Measurements from ENCODE around the gene RIOK3. TPM values are rescaled to one million over a fixed set of nuclear protein-coding genes. Genes with fewer than 3 reads are reported as not detected.
"Not testable (repeated sequence)": the region's sequence is repeated elsewhere in the genome, so short reads cannot be mapped to it uniquely, and the experiment has no call there.

The RIOK3 gene
- total RNA-seq, 1 donor from 2014 or later, result 48.9 TPM

DNA sequence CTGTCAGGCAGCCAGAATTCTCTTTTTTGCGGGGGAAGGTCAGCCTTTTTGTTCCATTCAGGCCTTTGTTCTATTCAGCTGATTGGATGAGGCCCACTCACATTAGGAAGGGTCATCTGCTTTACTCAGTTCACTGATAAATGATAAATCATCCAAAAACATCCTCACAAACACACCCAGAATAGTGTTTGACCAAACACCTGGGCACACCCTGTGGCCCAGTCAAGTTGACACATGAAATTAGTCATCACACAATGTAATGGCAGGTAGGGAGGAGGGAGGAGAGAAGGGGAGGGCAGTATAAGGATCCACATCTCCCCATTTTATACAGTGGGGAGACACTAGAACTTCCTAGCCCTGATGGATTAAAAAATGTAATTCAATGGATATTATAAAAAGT lies 41.9 kb downstream of the RIOK3 start:
- no peak for DNase-seq (ENCODE audit: extremely low read depth, low read depth, low spot score)

DNA sequence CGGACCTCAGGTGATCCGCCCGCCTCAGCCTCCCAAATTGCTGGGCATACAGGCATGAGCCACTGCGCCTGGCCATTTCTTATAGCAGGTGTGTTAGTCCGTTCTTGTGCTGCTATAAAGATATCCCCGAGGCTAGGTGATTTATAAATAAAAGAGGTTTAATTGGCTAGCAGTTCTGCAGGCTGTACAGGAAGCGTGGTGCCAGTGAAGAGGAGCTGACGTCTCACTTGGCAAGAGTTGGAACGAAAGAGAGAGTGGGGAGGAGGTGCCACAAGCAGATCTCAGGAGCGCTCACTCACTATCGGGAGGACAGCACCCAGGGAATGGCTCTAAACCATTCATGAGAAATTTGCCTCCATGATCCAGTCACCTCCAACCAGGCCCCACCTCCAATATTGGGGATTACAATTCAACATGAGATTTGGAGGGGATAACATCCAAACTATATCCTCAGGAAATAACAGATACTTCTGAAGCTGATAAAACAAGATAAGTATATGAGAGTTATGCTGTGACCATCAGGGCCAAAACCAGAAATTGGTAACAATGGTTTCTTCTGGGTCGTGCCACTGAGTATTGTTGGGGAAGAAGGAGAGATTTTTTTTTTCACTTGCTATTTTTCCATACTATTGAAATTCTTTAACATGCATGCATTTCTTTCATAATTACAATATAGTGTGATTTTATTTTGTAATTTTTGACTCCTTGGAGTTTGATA lies 42.8 kb downstream of the RIOK3 start:
- no peak for DNase-seq (ENCODE audit: extremely low read depth, low read depth, low spot score)

DNA sequence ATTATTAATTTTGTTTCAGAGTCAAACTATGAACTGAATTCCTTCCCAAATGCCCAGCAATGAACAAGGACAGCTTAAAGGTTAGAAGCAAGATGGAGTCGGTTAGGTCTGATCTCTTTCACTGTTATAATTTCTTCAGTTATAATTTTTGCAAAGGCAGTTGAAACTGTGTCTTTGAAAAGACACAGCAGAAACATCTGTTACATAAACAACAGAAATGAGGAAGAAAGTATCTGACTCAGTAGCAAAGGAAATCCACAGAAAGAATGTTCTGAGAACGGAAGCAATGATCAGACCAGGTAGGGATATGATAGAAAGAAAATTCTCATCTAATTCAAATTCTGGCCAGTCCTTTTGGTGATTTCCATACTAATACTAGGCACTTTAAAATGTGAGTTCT lies 45.0 kb downstream of the RIOK3 start:
- DNase-seq (ENCODE audit: extremely low read depth, low read depth, low spot score), result no peak

DNA sequence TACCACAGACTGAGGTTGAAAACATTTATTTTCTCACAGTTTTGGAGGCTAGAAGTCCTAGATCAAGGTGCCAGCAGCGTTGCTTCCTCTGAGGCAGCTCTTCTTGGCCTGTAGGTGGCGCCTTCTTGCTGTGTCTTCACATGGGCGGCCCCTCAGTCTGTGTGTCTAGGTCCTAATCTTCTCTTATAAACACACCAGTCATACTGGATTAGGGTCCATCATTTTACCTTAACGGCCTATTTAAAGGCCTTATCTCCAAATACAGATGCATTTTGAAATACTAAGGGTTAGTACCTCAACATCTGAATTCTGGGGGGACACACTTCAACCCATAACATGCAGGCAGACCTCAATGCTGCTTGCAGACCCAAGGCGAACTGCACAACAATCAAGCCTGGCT lies 45.8 kb downstream of the RIOK3 start:
- no peak for DNase-seq (ENCODE audit: extremely low read depth, low read depth, low spot score)

DNA sequence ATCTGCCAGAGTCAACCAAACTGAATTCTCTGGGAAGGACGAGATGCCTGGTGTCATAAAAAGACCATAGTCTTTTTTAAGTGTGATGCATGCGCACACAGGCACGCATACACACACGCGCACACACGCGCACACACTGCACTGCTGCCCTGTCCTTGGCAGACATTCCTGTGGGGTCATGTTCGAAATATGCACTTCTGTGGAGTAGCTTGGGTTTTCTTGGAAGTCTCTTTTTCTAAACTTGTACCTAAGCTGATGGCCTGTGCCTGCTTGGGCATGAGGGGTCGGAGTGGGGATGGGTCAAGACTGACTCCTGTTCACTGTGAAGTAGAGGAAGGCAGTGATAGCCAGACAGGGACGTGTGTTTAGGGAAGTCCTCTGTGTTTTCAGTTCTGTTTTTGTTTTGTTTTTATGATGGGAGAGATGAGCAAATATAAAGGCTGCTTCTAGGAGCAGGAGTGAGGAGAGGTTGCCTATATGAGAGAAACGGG lies 46.2 kb downstream of the RIOK3 start:
- no peak for DNase-seq (ENCODE audit: extremely low read depth, low read depth, low spot score)

DNA sequence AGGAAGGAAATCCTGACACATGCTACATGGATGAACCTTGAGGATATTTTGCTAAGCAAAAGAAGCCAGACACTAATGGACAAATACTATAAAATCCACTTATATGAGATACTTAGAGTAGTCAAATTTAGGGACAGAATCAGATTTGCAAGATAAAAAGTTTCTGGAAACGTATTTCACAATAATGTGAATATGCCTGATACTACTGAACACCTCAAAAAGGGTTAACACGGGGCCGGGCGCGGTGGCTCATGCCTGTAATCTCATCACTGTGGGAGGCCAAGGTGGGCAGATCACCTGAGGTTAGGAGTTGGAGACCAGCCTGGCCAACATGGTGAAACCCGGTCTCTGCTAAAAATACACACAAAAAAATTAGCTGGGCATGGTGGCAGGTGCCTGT lies 48.5 kb downstream of the RIOK3 start:
- DNase-seq (ENCODE audit: extremely low read depth, low read depth, low spot score), result no peak

DNA sequence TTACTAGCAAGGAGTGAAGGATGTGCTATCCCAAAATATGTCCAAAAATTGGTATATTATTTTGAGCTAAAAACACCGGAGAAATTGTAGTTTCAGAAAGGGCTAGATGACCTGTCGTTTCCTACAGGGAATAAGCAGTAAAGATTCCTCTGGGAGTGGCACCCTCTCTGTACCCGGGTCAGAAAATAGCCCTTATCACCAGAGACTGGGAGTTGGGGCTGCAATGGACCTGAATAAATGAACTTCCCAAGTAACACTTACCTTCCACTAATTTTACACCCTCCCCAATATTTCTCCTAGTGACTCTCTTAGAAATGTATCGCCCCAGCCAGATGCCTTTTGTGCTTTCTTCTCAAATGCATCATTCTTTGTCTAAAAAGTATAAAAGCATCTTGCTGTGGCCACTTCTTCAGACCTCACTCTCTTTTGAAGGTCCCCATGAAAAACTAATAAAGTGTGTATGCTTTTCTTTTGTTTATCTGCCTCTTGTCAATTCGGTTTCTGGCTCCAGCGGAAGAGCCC lies 49.5 kb downstream of the RIOK3 start:
- DNase-seq (ENCODE audit: extremely low read depth, low read depth, low spot score), result no peak

DNA sequence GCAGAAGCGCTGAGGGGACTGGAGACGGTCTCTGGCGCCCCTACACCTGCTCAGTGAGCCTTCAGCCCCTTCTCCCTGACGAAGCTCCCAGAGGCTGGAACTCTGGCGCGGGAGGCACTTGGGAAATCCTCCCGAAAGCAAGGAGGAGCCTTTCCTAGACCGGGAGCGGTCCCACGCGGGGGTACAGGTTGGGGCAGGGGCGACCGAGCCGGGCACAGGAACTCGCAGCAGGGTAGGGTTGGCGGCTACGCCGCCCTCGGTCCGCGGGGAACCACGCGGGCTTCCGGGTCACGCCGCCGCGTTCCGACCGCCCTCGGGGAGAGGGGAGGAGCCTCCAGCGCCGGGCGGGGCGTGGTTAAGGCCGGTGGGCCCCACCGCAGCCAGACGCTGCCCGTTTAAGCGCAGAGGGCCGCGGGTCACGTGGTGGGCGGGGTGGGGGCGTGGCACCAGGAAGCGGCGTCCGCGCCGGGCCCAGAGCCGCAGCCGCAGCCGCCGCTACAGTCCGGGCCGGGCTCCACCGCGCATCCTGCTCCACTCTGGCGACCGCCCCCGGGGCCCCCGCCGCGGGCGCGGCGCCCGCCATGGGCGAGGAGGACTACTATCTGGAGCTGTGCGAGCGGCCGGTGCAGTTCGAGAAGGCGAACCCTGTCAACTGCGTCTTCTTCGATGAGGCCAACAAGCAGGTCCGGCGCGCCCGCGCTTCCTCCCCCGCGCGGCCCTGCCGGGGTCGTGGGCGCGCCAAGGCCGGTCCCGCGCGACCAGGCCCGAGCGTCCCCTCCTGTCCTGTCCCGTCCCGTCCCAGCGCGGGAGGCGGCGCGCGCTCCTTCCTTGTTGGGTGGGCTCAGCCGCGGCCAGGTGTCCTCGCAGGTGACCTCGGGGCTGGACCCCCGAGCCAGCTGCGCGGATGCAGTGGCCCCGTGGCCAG lies 50.2 kb downstream of the RIOK3 start, which contains the start of gene RMC1:
RMC1 (plus strand) TSS at position 474 of the 925 bp plus-strand sequence; CDS start at position 582, 108 bp downstream.
- no peak for DNase-seq (ENCODE audit: extremely low read depth, low read depth, low spot score)

DNA sequence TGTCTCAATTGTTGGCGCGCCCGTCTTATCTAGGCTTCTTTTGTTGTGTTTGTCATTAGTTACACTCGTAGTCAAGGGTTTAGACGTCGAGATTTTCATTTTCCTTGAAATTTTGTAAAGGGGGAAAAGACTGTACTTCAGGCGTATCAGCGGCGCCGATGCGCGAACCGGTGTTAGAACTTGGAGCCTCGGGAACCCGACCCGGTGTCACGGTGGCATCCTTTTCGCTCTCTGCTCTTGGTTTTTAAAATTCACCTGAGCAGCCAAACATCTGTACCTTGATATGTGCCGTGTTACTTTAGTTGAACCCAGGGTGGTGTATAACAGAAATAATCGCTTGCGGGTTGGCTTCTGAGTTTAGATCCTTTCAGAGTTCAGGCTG lies 50.9 kb downstream of the RIOK3 start:
- DNase-seq (ENCODE audit: extremely low read depth, low read depth, low spot score), result no peak

DNA sequence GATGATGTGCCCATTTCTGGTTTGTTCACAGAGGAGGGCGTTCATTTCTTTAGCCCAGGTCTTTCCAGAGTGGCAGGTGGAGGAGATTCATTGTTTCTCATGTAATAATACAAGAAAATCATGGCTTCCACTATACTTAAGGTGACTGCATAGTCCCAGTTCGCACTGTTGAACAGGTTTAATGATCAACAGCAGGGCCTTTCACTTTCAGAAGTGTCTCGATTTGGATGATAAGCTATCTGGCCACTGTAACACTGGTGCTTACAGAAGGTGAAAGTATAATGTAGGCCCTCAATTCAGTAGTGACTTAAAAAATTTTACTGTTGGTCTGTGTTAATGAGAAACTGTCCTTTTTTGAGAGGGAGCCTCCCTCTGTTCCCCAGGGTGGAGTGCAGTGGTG lies 51.6 kb downstream of the RIOK3 start:
- no peak for DNase-seq (ENCODE audit: extremely low read depth, low read depth, low spot score)

DNA sequence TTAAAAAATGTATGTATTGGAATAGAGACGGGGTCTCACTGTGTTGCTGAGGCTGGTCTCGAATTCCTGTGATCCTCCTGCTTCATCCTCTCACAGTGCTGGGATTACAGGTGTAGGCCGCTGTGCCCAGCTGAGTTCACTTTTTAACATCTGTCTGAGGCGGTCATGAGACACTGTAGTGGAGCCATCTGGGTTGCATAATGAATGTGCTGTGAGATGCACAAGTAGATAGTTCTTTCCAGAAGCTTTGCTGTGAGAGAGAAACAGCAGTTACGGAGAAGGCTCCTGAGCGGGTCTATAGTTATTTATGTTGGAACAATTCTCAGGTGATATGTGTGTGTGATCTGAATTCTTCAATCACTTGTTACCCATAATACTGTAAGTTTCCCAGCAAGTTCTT lies 53.3 kb downstream of the RIOK3 start:
- no peak for DNase-seq (ENCODE audit: extremely low read depth, low read depth, low spot score)

DNA sequence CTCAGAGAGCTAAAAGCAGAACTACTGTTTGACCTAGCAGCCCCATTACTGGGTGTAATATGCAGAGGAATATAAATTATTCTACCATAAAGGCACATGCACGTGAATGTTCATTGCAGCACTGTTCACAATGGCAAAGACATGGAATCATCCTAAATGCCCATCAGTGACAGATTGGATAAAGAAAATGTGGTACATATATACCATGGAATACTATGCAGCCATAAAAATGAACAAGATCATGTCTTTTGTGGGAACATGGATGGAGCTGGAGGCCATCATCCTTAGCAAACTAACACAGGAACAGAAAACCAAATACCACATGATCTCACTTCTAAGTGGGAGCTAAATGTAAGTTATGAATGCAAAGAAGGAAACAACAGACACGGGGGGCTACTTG lies 57.8 kb downstream of the RIOK3 start:
- DNase-seq (ENCODE audit: extremely low read depth, low read depth, low spot score), result not testable (repeated sequence)

DNA sequence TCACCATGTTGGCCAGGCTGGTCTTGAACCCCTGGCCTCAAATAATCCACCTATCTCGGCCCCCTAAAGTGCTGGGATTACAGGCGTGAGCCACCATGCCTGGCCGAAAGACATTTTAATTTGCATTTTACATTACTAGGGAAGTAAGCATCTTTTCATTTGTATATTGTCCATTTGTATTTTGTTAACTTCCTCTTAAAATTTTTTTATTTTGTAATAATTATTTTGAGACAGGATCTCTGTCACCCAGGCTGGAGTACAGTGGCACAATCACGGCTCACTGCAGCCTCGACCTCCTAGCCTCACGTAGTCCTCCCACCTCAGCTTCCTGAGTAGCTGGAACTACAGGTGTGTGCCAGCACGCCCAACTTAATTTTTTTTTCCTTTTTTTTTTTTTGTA lies 59.1 kb downstream of the RIOK3 start:
- not testable (repeated sequence) for DNase-seq (ENCODE audit: extremely low read depth, low read depth, low spot score)

DNA sequence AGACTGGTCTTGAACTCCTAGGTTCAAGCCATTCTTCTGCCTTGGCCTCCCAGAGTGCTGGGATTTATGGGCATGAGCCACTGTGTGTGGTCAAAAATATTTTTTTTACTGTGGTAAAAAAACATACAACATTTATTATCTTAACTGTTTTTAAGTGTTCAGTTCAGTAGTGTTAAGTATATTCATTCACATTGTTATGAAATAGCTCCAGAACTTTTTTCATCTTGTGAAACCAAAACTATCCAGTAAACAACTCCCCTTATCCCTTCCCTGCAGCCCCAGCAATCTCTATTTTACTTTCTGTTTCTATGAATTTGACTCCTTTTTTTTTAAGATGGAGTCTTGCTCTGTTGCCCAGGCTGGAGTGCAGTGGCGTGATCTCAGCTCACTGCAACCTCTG lies 59.6 kb downstream of the RIOK3 start:
- no peak for DNase-seq (ENCODE audit: extremely low read depth, low read depth, low spot score)

DNA sequence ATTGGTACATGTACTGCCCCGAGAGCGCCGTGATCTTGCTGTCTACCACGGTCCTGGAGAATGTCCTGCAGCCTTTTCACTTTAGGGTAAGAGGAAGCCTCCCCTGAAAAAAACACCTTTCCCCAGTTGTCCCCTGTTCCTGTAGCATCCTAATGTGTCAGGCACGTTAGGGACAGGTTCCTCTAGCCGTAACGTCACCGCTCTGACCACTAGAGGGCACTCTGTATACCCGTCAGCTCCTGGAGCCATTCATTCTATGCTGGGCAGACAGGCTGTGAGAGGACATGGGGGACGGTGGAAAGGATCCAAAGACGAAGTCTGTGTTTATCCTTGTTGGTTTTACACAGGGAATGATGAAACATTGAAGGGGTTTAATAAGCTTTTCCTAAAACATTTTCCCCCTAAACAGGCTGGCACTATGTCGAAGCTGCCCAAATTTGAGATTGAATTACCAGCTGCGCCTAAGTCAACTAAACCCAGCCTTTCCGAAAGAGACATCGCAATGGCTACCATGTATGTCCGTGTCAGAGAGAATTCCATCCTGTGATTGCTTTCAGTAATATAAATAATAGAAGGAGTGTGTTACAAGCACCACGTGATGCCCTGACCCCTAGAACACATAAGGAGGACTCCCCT lies 62.9 kb downstream of the RIOK3 start:
- no peak for DNase-seq (ENCODE audit: extremely low read depth, low read depth, low spot score)

DNA sequence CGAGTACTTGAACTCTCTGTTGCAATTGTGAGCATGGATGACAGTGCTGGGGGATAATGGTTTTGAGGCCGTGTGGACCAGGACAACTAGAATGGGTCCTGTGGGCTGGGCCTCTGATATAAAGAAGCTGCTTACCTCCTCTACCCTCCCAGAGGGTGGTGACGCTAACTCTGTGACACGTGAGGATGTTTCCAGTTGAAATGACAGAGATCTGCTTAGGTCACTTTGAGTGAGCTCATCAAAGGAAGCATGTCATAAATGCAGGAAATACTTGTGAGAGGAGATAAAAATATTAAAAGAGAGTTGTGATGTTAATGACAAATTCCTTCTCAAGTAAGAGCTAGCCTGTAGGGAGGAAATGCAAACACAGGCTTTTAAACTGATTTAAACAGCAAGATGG lies 66.6 kb downstream of the RIOK3 start:
- DNase-seq (ENCODE audit: extremely low read depth, low read depth, low spot score), result no peak

DNA sequence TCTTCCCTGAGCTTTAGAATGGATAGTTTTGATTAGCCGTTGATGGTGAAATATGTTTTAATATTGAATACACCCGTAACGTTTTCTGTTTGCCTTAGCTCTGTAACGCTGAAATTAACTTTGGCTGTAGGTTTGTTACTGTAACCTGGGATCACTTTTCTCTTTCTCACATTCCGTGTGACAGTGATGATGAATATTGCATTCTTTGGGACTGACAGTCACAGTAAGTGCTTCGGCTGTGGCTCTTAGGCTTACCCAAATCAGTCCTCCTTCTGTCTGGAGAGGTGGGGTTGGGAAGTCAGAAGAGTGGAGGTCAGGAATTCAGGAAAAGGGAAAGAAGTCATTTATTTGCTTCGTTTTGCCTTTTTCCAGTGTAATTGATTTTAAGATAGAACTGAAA lies 68.2 kb downstream of the RIOK3 start:
- no peak for DNase-seq (ENCODE audit: extremely low read depth, low read depth, low spot score)

DNA sequence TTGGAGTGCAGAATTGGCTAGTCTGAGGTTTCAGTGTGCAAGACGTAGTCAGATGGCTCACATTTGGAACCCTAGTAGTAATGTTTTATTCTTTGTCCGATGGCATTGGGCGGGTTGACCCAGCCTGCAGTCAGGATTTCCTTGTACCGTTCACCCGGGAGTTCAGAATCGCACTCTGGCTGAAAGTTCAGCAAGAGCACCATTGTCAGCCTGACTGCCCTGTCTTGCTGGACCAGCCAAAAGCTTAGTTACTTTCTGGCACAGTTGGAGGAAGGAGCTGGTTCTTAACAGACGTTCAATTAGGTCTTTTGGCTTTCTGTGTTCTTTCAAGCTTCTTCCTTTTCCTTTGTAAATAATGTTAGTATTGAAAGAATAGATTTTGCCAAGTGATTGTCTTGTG lies 68.8 kb downstream of the RIOK3 start:
- no peak for DNase-seq (ENCODE audit: extremely low read depth, low read depth, low spot score)

DNA sequence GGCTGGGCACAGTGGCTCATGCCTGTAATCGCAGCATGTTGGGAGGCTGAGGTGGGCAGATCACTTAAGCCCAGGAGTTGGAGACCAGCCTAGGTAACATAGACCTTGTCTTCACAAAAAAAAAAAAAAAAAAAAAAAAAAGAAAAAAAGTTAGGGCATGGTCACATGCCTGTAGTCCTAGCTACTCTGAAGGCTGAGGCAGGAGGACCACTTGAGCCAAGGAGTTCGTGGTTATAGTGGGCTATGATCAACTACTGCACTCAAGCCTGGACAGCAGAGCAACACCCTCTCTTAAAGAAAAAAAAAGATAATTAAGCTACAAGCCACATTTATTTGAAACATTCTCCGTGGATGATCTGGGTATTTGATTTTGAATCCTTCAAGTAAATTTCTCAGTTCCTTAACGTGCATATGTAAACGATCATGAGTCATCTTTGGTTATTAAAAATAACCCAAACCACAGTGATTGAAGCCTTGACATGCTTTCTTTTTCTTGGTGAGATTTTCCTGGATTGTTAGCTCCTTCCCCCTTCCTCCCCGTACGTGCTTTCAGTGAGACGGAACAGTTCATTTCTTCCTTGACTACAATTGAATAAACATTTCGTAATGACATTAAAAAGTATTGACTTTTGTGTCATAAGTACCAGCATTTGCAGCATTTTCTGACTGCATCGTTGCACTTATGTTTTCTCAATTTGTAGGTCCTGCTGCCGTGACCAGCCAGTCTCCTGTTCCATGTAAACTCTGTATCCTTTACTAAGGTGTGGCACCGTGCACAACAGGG lies 70.5 kb downstream of the RIOK3 start:
- no peak for DNase-seq (ENCODE audit: extremely low read depth, low read depth, low spot score)

DNA sequence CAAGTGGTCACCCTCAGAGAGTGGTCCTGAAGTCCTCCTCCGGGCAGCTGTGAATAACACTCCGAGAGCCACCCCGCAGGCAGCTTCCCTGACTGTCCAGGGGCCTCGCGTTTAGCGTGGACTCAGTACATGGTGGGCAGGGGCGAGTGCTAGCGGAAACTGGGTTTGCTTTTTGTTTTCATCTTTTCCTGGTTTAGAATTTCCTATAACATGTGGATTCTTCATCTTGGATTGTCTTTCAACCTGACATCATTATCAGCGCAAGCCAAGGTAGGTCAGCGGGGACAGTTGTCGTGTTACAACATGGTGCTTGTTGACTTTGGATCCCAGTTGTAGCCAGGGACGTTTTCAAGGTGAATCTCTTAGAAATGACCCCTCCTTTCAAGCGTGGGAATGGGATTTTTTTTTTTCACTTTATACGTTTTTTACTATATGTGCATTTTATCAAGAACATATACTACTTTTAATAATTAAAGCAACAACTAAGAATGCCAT lies 71.2 kb downstream of the RIOK3 start:
- DNase-seq (ENCODE audit: extremely low read depth, low read depth, low spot score), result no peak

All from glomerular endothelial cell (primary cell).